Activated CD8-positive, alpha-beta memory T cell treated with anti-CD3 and anti-CD28 coated beads for 1 hour (primary cell): ENCODE data around the gene MRC2.

Experiments used
- DNase-seq, 2 donors: peaks; one replicate each; pipeline ENCODE4 v3.0.0-alpha.2; 2020; ENCODE audit warnings: low read depth in 1 of 2; ENCODE audit errors: extremely low read depth in 1 of 2

MRC2 gene

DNA sequence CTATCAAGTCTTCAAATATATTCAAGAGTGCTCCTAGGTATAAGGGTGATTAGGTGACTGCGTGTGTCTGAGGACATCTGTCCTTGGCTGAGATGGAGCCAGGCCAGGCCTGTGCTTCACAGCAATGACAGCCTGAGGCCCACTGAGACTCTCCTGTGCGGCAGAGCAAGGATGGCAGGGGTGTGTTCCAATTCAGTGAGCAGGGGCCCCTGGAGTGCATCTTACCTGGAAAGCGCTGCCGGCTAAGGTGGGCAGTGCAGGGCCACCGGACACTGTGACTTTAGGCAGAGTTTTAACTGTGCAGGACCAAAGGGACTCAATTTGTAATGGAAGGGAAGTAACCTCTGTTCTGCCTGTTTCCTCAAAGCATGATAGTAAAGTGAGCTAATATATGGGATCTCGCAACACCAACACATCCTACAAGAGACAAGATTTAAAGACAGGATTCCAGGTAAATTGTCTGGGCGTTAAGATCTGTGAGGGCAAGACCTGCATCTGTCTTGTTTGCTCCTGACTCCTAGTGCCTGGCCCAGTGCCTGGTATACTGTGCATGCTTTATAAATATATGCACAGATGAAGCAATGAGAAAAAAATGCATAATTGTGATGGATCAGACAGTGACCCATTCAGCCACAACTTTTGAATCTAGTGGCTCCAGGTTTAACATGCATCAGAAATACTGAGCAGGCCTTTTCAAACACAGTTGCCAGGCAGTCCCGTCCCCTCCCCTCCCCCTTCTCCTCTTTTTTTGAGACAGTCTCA is 86.7 kb downstream of the MRC2 start:
- DNase-seq: no peak

DNA sequence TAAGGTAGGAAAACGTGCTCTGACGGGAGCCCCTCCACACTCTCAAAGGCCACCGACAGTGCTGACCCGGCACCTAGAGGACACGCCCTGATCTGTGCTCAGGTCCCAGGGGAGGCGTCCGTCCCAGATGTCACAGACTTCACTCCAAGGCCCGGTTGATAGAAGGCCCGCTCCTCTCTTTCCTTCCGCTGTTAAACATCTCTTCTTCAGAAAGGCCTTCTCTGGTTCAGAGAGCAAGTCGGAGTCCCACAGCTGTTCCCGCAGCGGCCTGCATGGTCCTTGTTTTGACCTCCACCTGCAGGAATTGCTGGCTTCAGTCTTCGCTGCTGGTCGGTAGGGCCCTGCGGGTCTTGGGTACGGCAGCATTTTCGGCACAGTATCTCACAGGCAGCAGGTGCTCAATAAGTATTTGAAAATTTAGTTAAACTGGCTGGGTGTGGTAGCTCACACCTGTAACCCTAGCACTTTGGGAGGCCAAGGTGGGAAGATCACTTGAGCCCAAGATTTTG is 88.5 kb downstream of the MRC2 start:
- no peak for DNase-seq

DNA sequence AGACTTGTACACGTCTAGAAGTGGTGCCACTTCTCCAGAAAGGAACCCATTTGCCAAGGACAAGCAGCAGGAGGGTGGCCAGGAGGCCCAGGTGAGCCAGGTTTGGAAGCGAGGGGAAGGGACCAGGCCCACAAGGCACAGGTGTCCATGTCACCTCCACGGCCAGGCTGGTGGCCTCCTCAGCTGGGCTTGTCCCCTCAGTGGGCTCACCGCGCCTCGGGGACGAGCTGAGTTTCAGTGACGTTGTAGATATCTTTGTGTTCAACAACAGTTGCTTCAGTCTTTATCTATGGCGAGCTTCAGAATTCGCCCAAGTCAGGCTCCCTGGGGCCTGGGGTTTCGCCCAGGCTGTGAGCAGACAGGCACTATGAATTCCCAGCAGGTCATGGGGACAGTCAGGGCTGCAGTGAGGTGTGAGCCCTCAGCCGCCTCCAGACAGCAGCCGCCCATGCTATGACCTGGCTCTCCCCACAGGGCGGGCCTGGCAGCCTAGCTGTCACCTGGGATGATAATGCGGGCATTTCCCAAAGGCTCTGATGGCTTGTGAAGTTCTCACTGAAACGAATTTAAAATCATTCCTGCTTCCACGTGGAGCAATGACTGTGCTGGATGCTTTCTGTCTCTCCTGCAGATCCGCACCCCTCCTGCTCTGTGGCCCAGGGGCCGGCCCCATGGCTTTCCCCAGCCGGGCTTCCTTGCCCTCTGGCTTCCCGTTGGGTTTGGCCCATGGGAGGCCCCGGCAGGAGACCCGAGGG is 89.5 kb downstream of the MRC2 start:
- DNase-seq: no peak

DNA sequence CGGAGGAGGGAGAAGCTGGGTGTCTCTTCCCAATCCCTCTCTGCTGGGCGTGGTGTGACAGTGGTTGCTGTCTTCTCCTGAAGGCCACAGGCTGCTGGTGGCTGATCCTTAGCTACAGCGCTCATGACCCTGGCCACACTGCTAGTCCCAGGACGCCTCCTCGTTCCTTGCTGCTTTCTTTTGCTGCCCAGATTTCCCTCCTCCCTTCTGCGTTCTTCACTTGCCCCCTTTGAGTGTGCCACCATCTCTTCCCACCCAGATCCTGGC is 90.1 kb downstream of the MRC2 start:
- DNase-seq: no peak

DNA sequence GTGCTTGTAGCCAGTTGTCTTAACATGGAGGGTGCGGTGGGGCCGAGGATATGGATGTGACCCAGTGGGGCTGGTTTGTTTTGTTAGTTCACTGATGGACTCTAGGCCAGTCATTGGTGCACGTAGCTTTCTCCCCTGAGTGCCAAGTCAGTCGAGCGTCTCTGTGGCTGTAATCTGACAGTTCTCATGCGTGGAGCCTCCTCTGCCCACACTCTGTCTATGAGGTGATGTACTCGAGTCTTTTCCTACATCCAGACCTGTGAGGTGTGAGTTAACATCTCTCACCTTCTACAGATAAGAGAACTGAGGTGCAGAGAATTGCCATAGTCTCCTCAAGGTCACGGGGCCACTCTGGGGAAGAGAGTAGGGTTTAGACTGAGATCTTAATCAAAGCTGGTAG is 90.4 kb downstream of the MRC2 start:
- no peak for DNase-seq

DNA sequence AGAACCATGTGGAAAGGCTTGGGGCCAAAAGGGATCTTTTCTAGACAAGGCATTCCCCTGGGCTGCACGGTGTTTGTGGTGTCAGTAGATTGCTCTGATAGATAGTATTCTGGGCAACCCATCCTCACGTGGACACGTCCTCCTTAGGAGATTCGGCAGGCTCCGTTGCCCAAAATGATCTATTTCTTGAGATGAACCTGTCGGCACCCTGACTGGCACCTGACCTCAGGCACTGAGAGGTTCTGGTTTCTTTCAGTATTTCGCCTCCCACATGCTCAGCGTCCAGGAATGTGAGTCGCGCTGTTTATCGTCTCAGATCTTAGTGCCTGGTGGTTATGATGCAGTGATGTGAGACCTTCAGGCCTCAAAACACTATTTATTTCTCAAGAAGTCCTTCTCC is 91.0 kb downstream of the MRC2 start:
- no peak for DNase-seq

DNA sequence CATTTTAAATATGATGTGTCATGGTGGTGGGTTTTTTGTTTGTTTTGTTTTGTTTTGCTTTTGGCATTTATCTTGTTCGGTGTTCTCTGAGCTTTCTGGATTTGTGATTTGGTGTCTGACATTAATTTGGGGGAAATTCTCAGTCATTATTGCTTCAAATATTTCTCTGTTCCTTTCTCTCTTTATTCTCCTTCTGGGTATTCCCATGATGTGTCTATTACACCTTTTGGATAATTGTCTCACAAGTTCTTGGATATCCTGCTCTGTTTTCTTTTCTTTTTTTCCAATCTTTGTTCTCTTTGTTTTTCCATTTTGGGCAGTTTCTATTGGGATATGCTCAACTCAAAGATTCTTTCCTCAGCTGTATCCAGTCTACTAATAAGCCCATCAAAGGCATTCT is 92.1 kb downstream of the MRC2 start:
- DNase-seq: no peak

DNA sequence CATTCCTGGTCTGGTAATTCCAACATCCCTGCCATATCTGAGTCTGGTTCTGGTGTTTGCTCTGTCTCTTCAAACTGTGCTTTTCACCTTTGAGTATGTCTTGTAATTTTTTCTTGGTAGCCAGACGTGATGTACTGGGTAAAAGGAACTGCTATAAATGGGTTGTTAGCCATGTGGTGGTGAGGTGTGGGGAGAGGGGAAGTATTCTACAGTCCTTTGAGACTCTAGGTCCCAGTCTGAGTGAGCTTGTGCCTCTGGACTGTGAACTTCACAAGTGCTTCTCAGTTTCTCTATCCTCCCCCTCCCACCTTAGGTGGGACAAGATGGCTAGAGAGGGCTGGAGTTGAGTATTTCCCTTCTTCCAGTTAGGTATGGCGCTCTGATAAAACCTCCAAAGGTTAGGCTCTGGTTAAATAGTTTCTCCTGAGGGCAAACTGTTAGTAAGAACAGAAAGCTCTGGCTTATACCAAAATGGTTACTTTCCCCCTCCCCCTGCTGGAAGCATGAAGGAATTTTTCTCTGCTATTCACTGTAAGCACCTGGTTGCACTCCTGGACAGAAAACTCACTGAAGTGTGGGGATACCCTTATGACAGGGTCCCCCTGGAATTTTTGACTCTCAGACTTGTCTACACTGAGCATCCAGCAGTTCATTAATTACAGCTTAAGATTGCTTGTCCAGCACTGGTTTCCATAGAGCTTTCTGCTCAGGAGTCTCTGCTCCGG is 92.8 kb downstream of the MRC2 start:
- no peak for DNase-seq

DNA sequence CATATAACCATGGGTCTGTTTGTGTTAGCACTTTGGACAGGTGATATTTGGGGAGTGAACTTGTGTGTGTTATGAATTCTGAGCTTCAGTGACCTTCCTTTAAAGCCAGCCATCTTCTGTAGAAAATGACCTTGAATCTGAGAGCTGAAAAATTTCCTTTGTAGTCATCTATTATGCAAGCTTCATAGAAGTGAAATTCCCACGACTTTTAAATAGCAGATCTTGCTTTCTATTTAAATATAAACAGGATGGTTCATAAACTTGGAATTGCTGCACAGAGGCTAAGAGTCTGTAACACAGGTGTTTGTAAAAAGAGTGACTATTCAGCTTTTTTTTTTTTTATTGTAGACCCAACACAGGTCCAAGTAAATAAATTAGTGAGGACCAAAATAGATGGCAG is 95.2 kb downstream of the MRC2 start:
- DNase-seq: no peak

DNA sequence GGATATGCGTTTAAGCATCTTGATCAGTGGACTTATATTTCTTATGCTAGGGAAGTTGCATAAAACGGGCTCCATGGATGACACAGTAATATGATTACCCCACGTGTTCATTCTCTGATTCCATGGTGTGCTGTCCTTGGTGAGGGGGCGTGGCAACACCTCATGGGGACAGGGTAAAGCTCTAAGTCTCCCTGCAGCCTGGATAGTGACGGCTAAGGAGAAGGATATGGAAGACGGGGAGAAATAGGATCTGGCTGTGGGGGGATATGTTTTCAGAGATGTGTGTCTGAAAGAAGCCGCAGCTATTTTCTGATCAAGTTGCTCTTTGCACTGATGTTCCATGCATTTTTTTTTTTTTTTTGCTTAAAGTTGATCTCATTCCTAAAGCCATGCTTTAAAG is 96.4 kb downstream of the MRC2 start:
- no peak for DNase-seq

DNA sequence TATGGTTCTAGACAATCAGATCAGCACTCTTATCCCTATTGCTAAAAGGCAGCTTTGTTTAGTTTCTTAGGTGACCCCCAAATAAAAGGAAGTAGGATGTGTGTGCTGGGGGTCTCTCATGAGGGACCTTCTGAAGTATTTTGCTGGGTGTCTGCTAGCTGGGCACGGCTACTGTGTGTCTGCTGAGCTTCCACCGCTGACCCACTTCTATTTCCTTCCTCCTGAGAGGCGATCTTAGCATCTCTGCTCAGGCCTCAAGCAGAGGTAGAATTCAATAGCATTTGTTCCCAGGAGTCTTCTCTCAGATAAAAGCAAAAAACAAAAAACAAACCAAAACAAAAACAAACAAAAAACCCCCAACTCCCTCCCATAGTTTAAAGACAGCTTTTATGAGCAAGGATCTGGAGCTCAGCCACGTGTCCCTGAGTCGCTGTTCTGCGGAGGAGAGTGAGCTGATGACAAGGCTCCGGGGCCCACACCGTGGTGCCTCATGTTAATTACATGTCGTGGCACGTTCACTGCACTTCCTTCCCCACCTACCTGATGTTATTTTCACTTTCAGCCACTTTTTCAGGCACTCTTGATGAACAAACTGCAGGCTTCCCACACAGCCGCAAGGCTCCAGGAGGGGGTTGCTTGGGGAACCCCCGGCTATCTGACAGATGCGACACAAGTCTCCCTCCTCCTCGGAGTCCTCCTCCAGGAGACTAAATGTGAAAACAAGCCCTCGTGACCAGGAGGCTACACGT is 97.1 kb downstream of the MRC2 start:
- DNase-seq: peak; percentile 17 to 31

DNA sequence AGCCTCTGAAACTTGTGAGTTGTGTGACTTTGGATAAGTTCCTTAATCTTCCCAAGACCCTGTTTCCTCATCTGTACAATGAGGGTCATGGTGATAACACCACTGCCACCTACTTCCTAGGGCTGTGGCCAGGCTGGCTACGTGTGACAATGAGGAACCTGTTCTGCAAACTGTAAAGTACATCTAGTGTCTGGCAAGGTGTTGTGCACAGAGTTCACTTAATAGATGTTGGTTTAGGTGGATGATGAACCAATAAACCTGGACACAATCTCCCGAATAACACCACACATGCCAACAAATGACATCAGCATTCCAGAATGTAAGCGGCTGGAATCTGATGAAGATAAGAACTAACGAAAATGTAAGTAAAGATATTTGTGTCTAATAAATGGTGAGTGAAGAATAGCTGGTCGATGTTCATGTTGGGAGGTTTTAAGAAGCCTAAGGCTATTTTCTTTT is 98.3 kb downstream of the MRC2 start:
- no peak for DNase-seq

DNA sequence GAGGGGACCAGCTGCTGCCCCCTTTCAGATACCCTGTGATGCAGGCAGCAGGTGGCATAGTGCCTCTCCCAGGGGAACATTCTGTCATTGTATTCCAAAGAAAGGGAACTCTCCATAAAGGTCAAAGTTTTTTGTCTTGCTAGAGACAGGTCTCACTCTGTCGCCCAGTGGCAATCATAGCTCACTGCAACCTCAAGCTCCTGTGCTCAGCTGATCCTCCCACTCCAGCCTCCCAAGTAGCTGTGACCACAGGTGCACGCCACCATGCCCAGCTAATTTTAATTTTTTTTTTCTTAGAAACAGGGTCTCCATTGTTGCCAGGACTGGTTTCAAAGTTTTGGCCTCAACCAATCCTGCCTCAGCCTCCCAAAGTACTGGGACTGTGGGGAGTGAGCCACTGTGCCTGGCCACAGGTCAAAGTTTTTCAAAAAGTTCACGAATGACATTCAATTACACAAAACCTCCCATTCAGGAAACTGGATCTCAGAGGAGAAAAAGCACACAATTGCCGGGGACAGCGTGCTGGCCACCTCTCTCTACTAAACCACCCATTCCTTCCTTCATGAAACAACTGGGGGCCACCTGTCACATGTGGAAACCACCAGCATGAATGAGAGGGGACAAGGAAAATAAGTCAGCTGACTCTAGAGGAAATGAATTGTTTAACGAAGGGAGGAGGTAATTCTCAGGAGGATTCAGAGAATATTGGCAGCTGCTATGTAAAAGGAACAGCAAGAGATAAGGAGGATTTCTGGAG is 100.6 kb downstream of the MRC2 start:
- no peak for DNase-seq

DNA sequence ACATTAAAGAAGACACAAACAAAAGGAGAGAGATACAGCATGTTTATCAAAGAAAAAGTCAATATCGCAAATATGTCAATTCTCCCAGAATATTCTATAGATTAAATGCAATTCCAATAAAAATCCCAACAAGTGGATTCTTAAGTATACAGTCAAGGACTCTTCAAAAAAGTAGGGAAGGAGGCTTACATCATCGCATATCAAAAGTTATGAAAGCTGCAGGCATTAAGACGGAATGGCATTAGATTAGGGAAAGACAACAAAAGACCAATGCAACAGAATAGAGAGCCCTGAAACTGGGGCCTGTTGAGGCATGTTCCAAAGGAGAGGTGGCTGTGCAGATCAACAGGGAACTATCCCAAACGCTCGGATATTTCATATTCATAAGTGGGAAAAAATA is 104.7 kb downstream of the MRC2 start:
- no peak for DNase-seq

DNA sequence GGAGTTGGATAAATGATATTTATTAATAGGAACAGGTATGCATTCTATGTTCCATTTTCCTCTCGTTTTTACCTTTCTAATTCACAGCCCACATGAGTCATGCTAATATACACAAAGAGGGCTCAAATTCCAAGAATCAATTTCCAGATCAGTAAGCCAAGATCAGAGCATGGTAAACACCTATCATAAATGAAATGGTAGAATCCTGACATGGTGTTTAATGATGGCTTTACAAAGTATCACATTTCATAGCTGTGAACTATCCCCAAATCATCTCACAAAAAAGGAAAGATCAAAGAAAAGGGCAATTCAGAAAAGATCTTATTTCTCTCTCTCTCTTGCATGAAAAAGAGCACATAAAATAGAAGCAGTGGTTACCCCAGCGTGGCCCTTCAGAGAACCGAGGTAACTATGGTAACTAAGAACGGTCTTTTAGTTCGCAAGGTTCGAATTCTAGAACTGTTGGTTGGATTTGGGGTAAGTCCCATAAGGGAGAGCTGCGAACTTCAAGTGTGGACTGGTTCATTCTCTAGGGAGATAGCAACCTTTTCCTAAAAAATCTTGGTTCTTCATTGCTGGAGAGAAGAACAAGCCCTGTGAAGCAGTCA is 107.7 kb downstream of the MRC2 start:
- DNase-seq: no peak

DNA sequence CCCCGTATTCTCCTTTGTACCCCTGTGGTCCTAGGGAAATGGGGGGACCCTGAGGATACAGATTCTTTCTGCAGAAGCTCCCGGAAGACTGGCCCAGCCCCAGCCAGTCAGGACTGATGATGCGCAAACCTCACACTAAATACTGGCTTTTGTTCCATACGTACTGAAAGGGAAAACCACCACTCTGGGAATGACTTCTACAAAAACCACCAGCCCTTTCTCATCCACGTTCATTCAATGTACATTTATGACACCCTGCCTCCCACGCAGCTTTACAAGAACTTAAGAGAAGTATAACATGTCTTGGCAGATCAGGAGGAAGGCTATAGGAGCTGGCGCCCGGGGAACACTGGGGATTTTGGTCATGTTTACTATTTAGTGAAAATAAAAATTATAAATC is 110.0 kb downstream of the MRC2 start:
- no peak for DNase-seq

DNA sequence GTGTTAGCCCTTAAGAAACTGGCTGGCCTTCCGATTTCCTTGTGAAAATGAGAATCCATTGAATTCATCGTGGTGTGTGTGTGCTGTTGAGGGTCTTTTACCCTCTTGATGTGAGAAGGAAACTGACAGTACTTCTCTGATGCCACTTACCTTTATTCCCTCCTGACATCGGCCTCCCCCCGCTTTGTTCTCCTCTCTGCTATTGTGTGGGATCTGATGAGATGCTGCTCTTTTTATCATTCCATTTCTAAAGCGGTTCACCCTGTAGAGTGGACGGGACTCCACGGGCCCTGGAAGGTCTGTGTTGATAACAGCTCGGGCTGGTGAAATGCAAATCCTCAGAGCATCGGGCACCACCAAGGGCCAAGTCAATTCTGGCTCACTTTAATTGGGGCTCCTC is 110.8 kb downstream of the MRC2 start:
- no peak for DNase-seq

DNA sequence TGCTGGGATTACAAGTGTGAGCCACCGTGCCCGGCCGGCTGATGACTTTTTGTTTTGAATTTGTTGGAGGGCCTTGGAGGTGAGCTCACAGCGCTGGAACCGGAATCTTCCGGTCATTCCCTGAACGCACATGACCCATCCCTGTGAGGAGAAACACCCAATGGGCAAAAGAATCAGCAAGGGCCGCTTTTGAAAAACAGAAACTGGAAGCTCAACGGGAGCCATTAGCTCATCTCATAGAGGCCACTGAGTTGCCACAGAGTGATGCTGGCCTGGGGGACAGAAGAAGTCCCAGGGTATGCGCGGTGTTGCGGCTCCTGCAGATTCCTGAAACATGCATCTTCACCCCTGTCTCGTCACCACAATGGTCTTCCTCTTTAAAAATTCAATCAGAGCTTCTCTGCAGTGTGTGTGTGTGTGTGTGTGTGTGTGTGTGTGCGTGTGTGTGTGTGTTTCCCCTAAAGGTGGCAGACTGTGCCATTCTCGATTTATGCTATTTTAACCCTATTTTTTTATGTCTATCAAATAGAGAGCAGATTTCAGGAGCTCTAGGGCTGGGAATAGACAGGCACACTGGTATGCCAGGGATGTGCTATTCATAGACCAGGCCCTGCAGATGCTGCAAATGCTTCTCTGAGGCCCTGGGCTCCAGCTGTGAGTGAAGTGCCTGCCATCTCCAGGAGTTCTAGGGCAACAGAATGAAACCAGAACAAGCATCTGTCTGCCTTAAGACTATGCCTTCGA is 112.3 kb downstream of the MRC2 start:
- DNase-seq: no peak

DNA sequence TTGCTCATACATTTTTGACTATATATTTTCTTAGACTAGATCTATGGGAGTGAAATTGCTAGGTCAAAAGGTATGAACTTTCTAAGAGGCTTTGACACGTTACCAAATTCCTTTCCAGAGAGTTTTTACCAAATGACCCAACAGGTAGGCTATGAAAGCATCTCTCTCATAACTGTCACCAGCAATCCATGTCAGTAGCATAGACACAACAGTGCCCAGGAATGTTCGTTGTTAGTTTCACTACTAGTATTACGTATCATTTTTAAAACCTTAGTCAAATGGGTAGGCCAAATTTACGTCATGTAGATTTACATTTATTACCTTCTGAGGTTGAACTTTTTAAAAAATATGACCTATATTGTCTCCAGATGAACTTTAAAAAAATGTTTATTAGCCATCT is 113.8 kb downstream of the MRC2 start:
- DNase-seq: no peak
